Neural cell (in vitro differentiated cells): ENCODE measurements around the gene ALDH3B2. TPM values are rescaled to one million over a fixed set of nuclear protein-coding genes. Genes with fewer than 3 reads are reported as not detected.

ENCODE experiments used
- H2AFZ ChIP-seq: fragments of 200-600, 300-800 bp; sonication (generic), shearing (Covaris generic); 2 replicates; pipeline ENCODE4 v1.6.0; 2014; ENCODE audit warnings: low read depth, mild to moderate bottlenecking, antibody characterized with exemption, low read length, moderate library complexity
- H3F3A ChIP-seq: fragments of 200-600 bp; shearing (Covaris generic); 2 replicates; pipeline ENCODE4 v1.6.1; 2016; ENCODE audit warnings: mild to moderate bottlenecking, moderate library complexity, mixed read lengths, antibody characterized with exemption, low read length; ENCODE audit not compliant: insufficient read depth, poor library complexity, severe bottlenecking
- H3K27ac ChIP-seq: fragments of 200-600, 300-800 bp; sonication (generic), shearing (Covaris generic); 2 replicates; pipeline ENCODE4 v1.5.1; 2014; ENCODE audit warnings: mild to moderate bottlenecking, low read length, moderate library complexity
- H3K27me3 ChIP-seq: fragments of 300-800, 200-600 bp; sonication (generic), shearing (Covaris generic); 2 replicates; pipeline ENCODE4 v1.6.0; 2014; ENCODE audit warnings: mild to moderate bottlenecking, low read depth, low read length, moderate library complexity; ENCODE audit not compliant: insufficient read depth
- H3K36me3 ChIP-seq: fragments of 300-800, 200-600 bp; sonication (generic), shearing (Covaris generic); 2 replicates; pipeline ENCODE4 v1.5.1; 2014; ENCODE audit warnings: mild to moderate bottlenecking, antibody characterized with exemption, low read length, moderate library complexity; ENCODE audit not compliant: insufficient read depth
- H3K4me2 ChIP-seq: fragments of 300-800, 200-600 bp; sonication (generic), shearing (Covaris generic); 2 replicates; pipeline ENCODE4 v1.6.0; 2014; ENCODE audit warnings: mild to moderate bottlenecking, low read length
- H3K4me3 ChIP-seq: fragments of 300-800, 200-600 bp; sonication (generic), shearing (Covaris generic); 2 replicates; pipeline ENCODE4 v1.5.1; 2014; ENCODE audit warnings: mild to moderate bottlenecking, low read length, moderate library complexity
- H3K79me2 ChIP-seq: fragments of 200-600 bp; shearing (Covaris generic); replicated peaks from 2 replicates; pipeline ENCODE4 v1.6.0; 2014; ENCODE audit warnings: mild to moderate bottlenecking, low read length, moderate library complexity; ENCODE audit not compliant: insufficient read depth
- H3K9ac ChIP-seq: fragments of 300-800, 200-600 bp; sonication (generic), shearing (Covaris generic); 2 replicates; pipeline ENCODE4 v1.6.1; 2016; ENCODE audit warnings: mild to moderate bottlenecking, low read length, mixed read lengths
- H3K9me2 ChIP-seq: fragments of 200-600 bp; shearing (Covaris generic); 2 replicates; pipeline ENCODE4 v1.6.1; 2016; ENCODE audit warnings: mild to moderate bottlenecking, low read length, mixed read lengths; ENCODE audit not compliant: insufficient read depth
- H3K9me3 ChIP-seq: fragments of 200-600, 300-800 bp; sonication (generic), shearing (Covaris generic); 2 replicates; pipeline ENCODE4 v1.6.1; 2016; ENCODE audit warnings: mild to moderate bottlenecking, mixed run types, low read length, moderate library complexity, mixed read lengths
- H4K20me1 ChIP-seq: fragments of 200-600 bp; shearing (Covaris generic); 2 replicates; pipeline ENCODE4 v1.6.1; 2016; ENCODE audit warnings: mild to moderate bottlenecking, mixed run types; ENCODE audit not compliant: insufficient read depth
- EP300 ChIP-seq: fragments of 450-650 bp; conservative IDR thresholded peaks from 2 replicates; pipeline ENCODE4 v1.6.1; 2014; ENCODE audit warnings: antibody characterized with exemption, mild to moderate bottlenecking, moderate library complexity; ENCODE audit not compliant: poor library complexity, severe bottlenecking
- EZH2 ChIP-seq: fragments of 200-600, 300-800 bp; shearing (Covaris generic), sonication (generic); IDR thresholded peaks from 2 replicates; pipeline ENCODE4 v1.6.1; 2014; ENCODE audit warnings: antibody characterized with exemption, low read length, borderline replicate concordance, mild to moderate bottlenecking; ENCODE audit not compliant: insufficient read depth, poor library complexity, severe bottlenecking
- MXI1 ChIP-seq: fragments of 450-650 bp; conservative IDR thresholded peaks from 2 replicates; pipeline ENCODE4 v1.6.1; 2014; ENCODE audit warnings: antibody characterized with exemption, mild to moderate bottlenecking; ENCODE audit not compliant: poor library complexity, severe bottlenecking
- POLR2AphosphoS5 ChIP-seq: IDR thresholded peaks from 2 replicates; pipeline ENCODE4 v1.6.1; 2012
- RAD21 ChIP-seq: fragments of 450-650 bp; conservative IDR thresholded peaks from 2 replicates; pipeline ENCODE4 v1.6.1; 2014; ENCODE audit warnings: antibody characterized with exemption, mild to moderate bottlenecking, moderate library complexity
- SMC3 ChIP-seq: fragments of 450-650 bp; conservative IDR thresholded peaks from 2 replicates; pipeline ENCODE4 v1.6.1; 2014; ENCODE audit warnings: antibody characterized with exemption, mild to moderate bottlenecking, moderate library complexity; ENCODE audit not compliant: poor library complexity
- TAF1 ChIP-seq: IDR thresholded peaks from 2 replicates; pipeline ENCODE4 v1.6.1; 2012; ENCODE audit warnings: low read depth
- polyA plus RNA-seq: library from polyadenylated mRNA; depleted of rRNA; stranded (reverse); fragments of >200 nt; gene quantifications from 2 replicates; pipeline ENCODE4 v1.2.3, GENCODE V29; 2014
- TF ChIP-seq, protein P1 (sequence below): IDR thresholded peaks from 2 replicates; pipeline ENCODE4 v1.6.1; 2012; ENCODE audit warnings: borderline replicate concordance
- TF ChIP-seq, protein P2 (sequence below): fragments of 450-650 bp; IDR thresholded peaks from 2 replicates; pipeline ENCODE4 v1.5.1; 2014; ENCODE audit warnings: antibody characterized with exemption, mild to moderate bottlenecking, moderate library complexity; ENCODE audit not compliant: poor library complexity, severe bottlenecking

Gene ALDH3B2
- polyA plus RNA-seq, 1 donor from 2014 or later, result not detected

DNA sequence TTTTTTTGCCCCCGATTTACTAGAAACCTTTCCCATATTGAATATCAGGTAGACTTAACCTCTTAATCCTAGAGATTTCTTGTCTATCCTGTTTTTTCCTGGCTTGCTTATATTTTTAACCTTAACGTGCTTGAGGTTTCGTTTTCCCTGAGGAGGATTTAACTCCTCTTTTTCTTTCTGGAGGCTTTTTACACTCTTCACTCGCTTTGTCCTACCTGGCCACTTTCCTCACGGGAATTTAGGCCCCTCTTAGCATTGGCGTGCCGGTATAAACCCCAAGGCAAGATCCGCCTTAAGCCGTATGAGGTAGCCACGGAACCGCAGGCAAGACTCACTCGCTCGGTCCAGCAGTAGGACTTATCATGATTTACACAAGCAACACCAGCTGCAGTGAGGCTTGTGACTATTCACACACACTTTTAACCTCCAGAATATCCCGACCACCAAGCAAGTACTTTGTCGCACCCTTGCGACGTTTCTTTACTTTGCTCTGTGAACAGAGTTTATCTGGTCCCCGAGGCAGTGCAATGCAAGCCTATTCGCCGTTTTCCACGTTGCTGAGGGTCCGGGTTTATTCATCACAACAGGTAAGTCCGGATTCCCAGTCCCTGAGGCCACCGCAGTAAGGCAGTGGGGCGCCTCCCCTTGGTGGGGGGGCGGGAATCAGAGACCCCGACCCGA lies 20.6 kb upstream of the ALDH3B2 start:
- H3K4me3 ChIP-seq, result no peak overlapping the region
- no peak for TF ChIP-seq TAF1
- TF ChIP-seq, protein P1, sequence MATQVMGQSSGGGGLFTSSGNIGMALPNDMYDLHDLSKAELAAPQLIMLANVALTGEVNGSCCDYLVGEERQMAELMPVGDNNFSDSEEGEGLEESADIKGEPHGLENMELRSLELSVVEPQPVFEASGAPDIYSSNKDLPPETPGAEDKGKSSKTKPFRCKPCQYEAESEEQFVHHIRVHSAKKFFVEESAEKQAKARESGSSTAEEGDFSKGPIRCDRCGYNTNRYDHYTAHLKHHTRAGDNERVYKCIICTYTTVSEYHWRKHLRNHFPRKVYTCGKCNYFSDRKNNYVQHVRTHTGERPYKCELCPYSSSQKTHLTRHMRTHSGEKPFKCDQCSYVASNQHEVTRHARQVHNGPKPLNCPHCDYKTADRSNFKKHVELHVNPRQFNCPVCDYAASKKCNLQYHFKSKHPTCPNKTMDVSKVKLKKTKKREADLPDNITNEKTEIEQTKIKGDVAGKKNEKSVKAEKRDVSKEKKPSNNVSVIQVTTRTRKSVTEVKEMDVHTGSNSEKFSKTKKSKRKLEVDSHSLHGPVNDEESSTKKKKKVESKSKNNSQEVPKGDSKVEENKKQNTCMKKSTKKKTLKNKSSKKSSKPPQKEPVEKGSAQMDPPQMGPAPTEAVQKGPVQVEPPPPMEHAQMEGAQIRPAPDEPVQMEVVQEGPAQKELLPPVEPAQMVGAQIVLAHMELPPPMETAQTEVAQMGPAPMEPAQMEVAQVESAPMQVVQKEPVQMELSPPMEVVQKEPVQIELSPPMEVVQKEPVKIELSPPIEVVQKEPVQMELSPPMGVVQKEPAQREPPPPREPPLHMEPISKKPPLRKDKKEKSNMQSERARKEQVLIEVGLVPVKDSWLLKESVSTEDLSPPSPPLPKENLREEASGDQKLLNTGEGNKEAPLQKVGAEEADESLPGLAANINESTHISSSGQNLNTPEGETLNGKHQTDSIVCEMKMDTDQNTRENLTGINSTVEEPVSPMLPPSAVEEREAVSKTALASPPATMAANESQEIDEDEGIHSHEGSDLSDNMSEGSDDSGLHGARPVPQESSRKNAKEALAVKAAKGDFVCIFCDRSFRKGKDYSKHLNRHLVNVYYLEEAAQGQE, result no peak
- no peak for TF ChIP-seq SMC3
- no peak for TF ChIP-seq POLR2AphosphoS5
- TF ChIP-seq RAD21, result no peak
- no peak for TF ChIP-seq MXI1
- TF ChIP-seq, protein P2, sequence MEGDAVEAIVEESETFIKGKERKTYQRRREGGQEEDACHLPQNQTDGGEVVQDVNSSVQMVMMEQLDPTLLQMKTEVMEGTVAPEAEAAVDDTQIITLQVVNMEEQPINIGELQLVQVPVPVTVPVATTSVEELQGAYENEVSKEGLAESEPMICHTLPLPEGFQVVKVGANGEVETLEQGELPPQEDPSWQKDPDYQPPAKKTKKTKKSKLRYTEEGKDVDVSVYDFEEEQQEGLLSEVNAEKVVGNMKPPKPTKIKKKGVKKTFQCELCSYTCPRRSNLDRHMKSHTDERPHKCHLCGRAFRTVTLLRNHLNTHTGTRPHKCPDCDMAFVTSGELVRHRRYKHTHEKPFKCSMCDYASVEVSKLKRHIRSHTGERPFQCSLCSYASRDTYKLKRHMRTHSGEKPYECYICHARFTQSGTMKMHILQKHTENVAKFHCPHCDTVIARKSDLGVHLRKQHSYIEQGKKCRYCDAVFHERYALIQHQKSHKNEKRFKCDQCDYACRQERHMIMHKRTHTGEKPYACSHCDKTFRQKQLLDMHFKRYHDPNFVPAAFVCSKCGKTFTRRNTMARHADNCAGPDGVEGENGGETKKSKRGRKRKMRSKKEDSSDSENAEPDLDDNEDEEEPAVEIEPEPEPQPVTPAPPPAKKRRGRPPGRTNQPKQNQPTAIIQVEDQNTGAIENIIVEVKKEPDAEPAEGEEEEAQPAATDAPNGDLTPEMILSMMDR, result no peak
- no peak for TF ChIP-seq EZH2
- no peak for TF ChIP-seq EP300
- H3K79me2 ChIP-seq, result no peaks in the 10 kb centered on the region

GRCh38 chr11:67691149-67691548 lies 16.7 kb upstream of the ALDH3B2 start:
- Histone ChIP-seq H2AFZ (no peak overlapping the region), H3K9me2 (no peaks in the 10 kb centered on the region), H3K9ac (no peak overlapping the region), H3K9me3 (no peaks in the 10 kb centered on the region), H3K27ac (no peak overlapping the region), H3K27me3 (no peaks in the 10 kb centered on the region), H3K4me3 (no peak overlapping the region), H3K36me3 (no peaks in the 10 kb centered on the region), H4K20me1 (no peaks in the 10 kb centered on the region), H3K4me2 (no peak overlapping the region), H3F3A (no peaks in the 10 kb centered on the region), H3K79me2 (no peaks in the 10 kb centered on the region)
- TF ChIP-seq POLR2AphosphoS5 (no peak), EP300 (no peak), RAD21 (no peak)

More for the DNA sequence above, 20.6 kb upstream of the ALDH3B2 start:
- Histone ChIP-seq H3K36me3 (no peaks in the 10 kb centered on the region), H2AFZ (no peak overlapping the region), H4K20me1 (no peaks in the 10 kb centered on the region), H3K27ac (no peak overlapping the region), H3K27me3 (no peaks in the 10 kb centered on the region), H3K9ac (no peak overlapping the region), H3K9me3 (no peaks in the 10 kb centered on the region), H3K4me2 (no peak overlapping the region), H3F3A (no peaks in the 10 kb centered on the region), H3K9me2 (no peaks in the 10 kb centered on the region)
